Cerebellar cortex (tissue), 1 donor: ENCODE data around the gene SMARCAL1.
"Not testable (repeated sequence)": the region's sequence is repeated elsewhere in the genome, so short reads cannot be mapped to it uniquely, and the experiment has no call there.

ENCODE experiments used
- DNase-seq: peaks from one replicate; pipeline ENCODE4 v3.0.0-alpha.2; 2015; ENCODE audit warnings: low spot score

SMARCAL1 gene

DNA sequence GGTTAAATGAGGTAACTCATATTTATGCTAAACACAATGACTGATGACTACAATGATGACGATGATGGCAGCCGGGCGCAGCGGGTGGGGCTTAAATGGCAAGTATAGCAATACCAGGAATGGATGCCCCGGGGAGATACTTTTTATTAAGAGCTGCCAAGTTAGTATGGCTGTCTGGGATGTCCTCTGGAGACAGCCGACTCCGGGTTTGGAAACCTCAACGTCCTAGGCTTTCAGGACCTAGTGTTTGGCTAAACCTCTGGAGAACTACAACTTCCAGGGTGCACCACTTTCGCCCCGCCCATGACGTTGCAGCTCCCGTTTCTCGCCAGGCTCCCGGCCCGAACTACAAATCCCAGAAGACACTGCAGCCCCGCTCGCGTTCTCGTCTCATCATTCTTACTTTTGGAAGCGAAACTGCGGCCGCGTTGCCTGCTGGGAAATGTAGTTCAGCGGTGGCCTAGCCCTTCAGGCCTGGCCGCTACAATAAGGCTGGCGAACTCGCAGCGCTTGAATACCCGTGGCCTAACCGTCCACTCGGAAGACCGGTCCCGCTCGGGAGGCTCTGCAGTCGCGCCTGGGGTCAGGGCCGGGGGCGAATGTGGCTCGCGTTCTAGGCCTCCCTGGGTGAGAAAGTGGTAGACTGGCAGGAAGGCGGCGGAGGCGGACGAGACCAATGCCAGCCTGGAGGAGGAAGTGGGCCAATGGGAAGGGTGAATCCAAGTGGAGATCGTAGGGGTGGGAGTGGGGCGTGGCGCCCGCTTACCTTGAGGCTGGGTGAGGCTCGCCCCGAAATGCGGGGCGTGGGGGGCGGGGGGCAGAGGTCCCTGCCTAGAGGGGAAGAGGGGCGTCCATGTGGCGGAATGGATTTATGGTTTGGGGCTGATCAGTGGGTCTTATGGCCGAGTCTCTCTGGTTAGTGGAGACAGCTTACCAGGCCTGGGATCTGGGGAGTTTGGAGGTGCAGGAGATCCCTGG lies at the start of gene SMARCAL1:
TSS of gene SMARCAL1 (plus strand) at position 463 of the 978 bp plus-strand sequence. CDS start 2,221 bp downstream, outside the sequence.
- DNase-seq, result peak; percentile 99

DNA sequence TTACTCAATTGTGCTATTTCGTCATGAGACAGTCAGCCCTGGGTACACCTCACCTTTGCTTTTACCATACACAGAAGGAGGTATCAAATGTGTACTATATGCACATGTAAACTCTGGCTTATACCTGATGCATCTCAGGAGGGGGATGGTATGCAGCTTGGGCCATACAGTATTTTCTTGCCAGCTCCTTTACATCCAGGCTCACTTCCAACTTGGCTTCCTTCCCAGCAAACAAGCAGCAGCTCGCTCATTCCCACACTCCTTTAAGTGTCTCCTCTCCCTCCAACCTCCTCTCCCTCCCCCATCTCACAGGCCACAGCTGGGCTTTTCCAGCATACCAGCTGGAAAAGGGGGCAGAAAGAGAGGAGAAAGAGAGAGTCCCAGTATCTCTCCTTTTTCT lies 49.6 kb upstream of the SMARCAL1 start:
- no peak for DNase-seq

DNA sequence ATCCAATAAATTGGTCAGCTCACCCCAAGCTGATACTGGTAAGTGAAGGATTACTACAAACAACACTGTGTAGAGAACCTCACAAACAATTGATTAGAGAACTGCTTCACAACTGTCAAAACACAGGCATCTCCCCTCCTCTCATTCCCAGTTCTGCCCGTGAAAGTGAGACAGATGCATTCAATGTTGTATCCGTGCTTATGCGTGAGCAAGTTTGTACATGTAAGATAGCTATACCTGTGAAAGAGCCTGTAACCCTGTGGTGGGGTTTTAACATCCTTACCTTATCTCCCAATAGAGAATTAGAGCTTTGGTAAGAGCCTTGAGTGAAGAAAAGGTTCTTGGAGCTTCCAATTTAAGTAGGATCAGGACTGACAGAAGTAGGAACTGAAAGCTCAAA lies 49.1 kb upstream of the SMARCAL1 start:
- DNase-seq, result no peak

GRCh38 chr2:216365518-216365917 lies 46.8 kb upstream of the SMARCAL1 start:
- no peak for DNase-seq

- DNase-seq, result no peak
Measured at GRCh38 chr2:216366777-216367471, 45.4 kb upstream of the SMARCAL1 start.

DNA sequence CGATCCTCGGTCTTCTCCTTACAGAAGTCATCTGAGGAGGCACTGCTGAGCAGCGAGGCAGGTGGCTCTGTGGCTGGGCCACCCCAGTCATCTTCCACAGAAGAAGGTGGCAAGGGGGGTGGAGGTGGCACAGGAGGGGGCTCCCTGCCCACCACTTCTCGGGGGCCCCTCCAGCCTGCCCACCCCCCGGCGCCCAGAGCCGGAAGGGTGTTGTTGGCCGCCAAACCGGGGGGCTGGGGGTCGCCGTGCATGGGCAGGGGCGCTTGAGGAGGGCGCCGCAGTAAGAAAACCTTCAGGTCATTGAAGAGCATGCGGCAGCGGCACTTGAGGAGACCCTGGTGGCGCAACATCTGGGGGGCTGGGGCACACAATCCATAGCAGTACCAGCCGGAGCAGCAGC lies 42.5 kb upstream of the SMARCAL1 start:
- no peak for DNase-seq

- no peak for DNase-seq
Measured at GRCh38 chr2:216370961-216371712, 41.1 kb upstream of the SMARCAL1 start.

- peak; percentile 20 for DNase-seq
Measured at GRCh38 chr2:216371721-216372702, 40.3 kb upstream of the SMARCAL1 start, which contains the start of gene MARCHF4. MARCHF4 (minus strand) TSS chr2:216372483; CDS start chr2:216370260, 2,223 bp downstream.

- DNase-seq, result no peak
Measured at GRCh38 chr2:216372761-216373291, 39.5 kb upstream of the SMARCAL1 start.

GRCh38 chr2:216373896-216374295 lies 38.4 kb upstream of the SMARCAL1 start:
- no peak for DNase-seq

GRCh38 chr2:216375286-216375685 lies 37.0 kb upstream of the SMARCAL1 start:
- no peak for DNase-seq

DNA sequence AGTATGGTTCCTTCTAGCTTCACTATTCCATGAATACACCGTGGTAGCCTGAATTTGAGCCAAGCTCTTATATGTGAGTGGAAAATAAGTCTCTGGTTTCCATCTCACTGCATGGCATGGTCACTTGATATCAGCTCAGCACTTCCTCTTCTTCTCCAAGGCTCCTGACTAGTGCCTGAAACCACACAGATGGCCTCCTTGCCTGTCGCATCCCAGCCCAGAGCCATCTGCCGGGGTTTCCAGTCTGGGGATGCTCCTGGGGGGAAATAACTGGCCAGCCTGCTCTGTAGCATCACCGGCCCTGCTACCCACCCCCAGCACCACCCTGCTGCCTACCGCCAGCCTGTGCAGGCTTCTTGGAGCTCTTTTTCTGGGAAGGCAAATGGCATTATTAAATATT lies 32.3 kb upstream of the SMARCAL1 start:
- no peak for DNase-seq

DNA sequence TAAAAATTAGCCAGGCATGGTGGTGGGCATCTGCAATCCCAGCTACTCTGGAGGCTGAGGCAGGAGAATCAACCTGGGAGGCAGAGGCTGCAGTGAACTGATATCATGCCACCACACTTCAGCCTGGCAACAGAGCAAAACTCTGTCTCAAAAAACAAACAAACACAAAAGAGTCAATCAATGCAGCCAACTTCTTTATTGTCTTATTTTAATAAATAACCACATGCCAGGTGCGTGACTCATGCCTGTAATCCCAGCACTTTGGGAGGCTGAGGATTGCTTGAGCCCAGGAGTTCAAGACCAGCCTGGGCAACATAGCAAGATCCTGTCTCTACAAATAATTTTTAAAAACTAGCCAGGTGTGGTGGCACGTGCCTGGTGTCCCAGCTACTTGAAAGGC lies 27.9 kb upstream of the SMARCAL1 start:
- not testable (repeated sequence) for DNase-seq

DNA sequence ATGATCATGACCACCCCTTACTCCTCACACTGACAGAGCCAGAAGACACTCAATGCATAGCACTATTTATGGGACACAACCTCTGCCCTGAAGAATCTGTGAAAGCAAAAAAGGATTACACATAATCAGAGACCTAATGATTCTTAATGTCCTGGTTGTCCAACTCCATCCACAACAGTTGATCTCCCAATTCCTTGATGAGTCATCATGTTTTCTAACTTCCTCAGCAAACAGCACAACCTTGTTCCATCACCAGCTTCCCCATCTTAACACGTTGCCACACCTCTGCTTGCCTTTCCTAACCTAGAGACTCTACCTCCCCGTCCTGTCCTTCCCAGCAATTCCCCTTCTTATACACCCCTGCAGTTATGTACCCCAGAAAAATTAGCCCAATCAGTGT lies 26.8 kb upstream of the SMARCAL1 start:
- no peak for DNase-seq

DNA sequence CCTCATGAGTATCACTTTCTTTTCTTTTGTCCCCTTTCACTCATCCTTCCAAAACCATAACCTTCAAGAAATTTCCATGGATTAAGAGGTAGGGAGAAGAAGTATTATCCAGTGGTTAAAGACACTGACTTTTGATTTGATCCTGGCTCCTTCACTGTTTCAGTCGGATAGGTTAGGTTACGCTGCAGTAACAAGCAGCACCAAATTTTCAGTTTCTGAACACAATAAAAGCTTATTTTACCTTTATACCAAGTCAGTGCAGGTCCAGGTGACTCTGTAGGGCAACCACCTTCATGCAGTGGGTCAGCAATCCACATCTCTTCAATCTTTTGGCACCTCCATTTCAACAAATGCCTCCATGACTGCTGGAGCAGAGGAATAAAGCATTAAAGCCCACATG lies 25.0 kb upstream of the SMARCAL1 start:
- no peak for DNase-seq

DNA sequence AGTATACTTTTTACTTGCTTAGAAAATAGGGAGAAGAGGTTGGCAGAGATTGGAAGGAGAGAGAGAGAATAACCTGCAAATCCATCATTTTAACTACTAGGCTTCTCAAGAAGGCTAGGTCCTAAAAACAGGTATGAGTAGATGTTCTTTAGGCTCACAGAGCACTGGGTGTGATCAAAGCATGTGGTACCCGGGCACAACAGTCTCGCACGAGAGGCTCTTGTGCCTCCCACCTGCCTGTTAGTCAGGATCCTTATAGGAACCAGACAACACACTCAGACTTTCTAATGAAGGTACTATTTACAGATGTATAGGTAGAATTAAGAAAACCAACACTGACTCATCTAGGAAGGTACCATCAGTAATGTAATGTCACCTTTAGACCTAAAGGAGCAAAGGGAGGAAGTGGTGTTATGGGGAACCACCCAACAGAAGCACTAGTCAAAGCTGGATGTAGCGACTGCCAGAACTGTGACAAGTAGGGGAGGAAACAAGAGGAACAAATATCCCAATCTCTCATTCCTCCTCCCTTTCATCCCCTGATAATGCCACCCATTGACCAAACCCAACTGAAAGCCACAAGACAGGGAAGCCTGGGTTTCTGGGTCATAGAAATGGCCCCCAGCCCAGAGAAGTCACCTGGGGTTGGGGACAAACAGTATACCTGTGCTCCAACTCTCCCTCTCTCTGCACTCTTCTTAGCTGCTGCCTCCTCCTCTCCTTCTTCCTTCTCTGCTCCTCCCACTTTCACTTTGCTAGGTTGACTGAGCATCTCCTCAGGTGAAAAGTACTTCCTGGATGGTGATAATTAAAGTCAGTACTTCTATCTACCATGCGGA lies 24.0 kb upstream of the SMARCAL1 start:
- DNase-seq, result no peak

- DNase-seq, result no peak
Measured at GRCh38 chr2:216389570-216389969, 22.7 kb upstream of the SMARCAL1 start.

- no peak for DNase-seq
Measured at GRCh38 chr2:216391401-216391800, 20.9 kb upstream of the SMARCAL1 start.

DNA sequence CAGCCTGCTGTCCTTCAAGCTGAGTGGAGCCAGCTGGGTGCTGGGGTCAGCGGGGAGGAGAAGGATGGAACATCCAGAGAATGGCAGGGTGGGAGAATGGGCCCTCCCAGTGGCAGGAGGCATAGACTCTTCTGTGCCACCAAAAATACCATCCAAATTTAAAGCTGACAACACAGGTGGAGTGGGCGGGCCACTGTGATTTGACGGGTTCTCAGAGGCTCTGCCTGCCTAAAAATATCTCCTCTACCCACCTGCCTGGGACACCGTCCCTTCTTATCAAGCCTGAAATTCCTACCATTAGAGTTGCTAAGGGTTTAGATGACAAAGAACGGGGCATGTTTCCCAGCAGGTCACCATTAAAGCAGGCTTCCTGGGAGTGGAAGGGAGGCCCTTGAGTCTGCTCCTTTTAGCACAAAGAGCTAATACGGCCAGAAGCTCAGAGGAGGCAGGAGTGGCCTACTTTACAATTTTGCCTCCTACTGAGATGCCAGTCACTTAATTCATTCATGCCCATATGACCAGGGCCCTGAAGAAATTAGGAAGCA lies 20.2 kb upstream of the SMARCAL1 start:
- DNase-seq, result no peak
